GM19372 (cell line): ENCODE results near the gene ADCK2.
A peak's percentile ranks its signal among the peaks of the same experiment; 100 is the strongest.
"Not testable (repeated sequence)": the region's sequence is repeated elsewhere in the genome, so short reads cannot be mapped to it uniquely, and the experiment has no call there.

Experiments used
- ATAC-seq: cut with Tn5 transposase; IDR thresholded peaks from one replicate; pipeline ENCODE4 v1.9.1; 2021; ENCODE audit warnings: mild to moderate bottlenecking, low read depth, moderate library complexity; ENCODE audit not compliant: unreplicated experiment

ADCK2 gene

GRCh38 chr7:140691376-140692045, 18.8 kb downstream of the ADCK2 start:
- no peak for ATAC-seq

- not testable (repeated sequence) for ATAC-seq
These were observed 21.1 kb downstream of the ADCK2 start for GRCh38 chr7:140693849-140694248.

GRCh38 chr7:140694592-140694991, 21.8 kb downstream of the ADCK2 start:
- no peak for ATAC-seq

GRCh38 chr7:140695381-140695780, 22.6 kb downstream of the ADCK2 start:
- no peak for ATAC-seq

- ATAC-seq, result no peak
These were observed 23.4 kb downstream of the ADCK2 start for GRCh38 chr7:140696024-140696679.

- ATAC-seq, result peak; percentile 90
These were observed 24.1 kb downstream of the ADCK2 start, which contains the start of gene NDUFB2 for GRCh38 chr7:140696680-140697446. NDUFB2 (plus strand) TSS chr7:140696708; CDS start chr7:140696745, 37 bp downstream.

GRCh38 chr7:140697447-140698143, 24.9 kb downstream of the ADCK2 start:
- ATAC-seq, result no peak

GRCh38 chr7:140698477-140698876, 25.7 kb downstream of the ADCK2 start:
- no peak for ATAC-seq

GRCh38 chr7:140702774-140703173, 30.0 kb downstream of the ADCK2 start:
- no peak for ATAC-seq

- no peak for ATAC-seq
These were observed 31.5 kb downstream of the ADCK2 start for GRCh38 chr7:140704205-140704604.

GRCh38 chr7:140707132-140707531, 34.4 kb downstream of the ADCK2 start:
- ATAC-seq, result no peak

GRCh38 chr7:140708764-140709163, 36.0 kb downstream of the ADCK2 start:
- not testable (repeated sequence) for ATAC-seq

GRCh38 chr7:140712392-140712791, 39.6 kb downstream of the ADCK2 start:
- ATAC-seq, result not testable (repeated sequence)

GRCh38 chr7:140714331-140715040, 41.7 kb downstream of the ADCK2 start:
- no peak for ATAC-seq

GRCh38 chr7:140719721-140720120, 47.0 kb downstream of the ADCK2 start:
- ATAC-seq, result no peak

- ATAC-seq, result no peak
These were observed 49.5 kb downstream of the ADCK2 start for GRCh38 chr7:140722254-140722653.

- ATAC-seq, result no peak
These were observed 50.3 kb downstream of the ADCK2 start for GRCh38 chr7:140723006-140723405.

- no peak for ATAC-seq
These were observed 50.8 kb downstream of the ADCK2 start for GRCh38 chr7:140723574-140723973.

GRCh38 chr7:140724706-140725105, 52.0 kb downstream of the ADCK2 start:
- no peak for ATAC-seq

- no peak for ATAC-seq
These were observed 53.5 kb downstream of the ADCK2 start for GRCh38 chr7:140726281-140726680.
